Measurements from ENCODE around the gene CCDC30. TPM values are rescaled to one million over a fixed set of nuclear protein-coding genes. Genes with fewer than 3 reads are reported as not detected.
"Not testable (repeated sequence)": the region's sequence is repeated elsewhere in the genome, so short reads cannot be mapped to it uniquely, and the experiment has no call there.

CCDC30 gene
- total RNA-seq, 1 experiment from 2014 or later = 1.3 TPM

DNA sequence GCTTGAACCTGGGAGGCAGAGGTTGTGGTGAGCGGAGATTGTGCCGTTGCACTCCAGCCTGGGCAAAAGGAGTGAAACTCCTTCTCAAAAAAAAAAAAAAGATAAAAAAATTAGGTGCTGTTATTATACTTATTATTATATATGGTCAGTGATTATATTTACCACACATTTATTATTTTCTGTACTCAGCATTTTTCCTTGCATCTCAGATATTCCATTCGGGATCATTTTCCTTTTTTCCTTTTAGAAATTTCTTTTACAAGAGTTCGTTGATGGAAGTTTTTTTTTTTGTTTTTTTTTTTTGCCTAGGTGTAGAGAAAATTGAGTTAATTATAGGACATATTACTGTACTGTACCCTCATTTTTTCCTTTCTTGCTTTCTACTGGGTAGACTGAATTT is 13.5 kb downstream of the CCDC30 start:
- no peak for ATAC-seq

DNA sequence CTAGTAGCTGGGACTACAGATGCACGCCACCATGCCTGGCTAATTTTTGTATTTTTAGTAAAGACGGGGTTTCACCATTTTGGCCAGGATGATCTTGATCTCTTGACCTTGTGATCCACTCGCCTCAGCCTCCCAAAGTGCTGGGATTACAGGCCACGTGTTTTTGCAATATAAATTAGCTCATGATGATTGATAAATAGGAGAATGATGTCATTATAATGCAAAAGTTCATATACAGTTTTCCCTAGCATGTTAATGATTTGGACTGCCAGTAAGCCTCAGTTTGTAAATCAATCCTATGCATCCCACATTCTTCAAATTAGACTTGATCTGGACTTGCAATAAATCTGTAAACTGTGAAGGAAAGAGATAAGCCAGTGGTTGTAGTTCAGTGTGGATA is 14.3 kb downstream of the CCDC30 start:
- POLR2A ChIA-PET; DNase-seq (ENCODE audit: low read depth, low spot score); BruUV-seq (replicated peaks); in situ Hi-C loops (cut with HindIII; ENCODE audit: low pct_unique_long_range_greater_than_20kb, low sequenced_read_pairs); ATAC-seq; CTCF ChIA-PET; H3K4me3 ChIP-seq (ENCODE audit: low read depth in 2 of 2, low read length in 2 of 2); H3K4me1 ChIP-seq (ENCODE audit: control insufficient read depth, insufficient read depth, low read length); H3K36me3 ChIP-seq (ENCODE audit: control insufficient read depth, insufficient read depth, low read length); H3K27me3 ChIP-seq (ENCODE audit: control insufficient read depth, insufficient read depth, low read length); H3K27ac ChIP-seq (ENCODE audit: low read length); H3K9me3 ChIP-seq (ENCODE audit: control insufficient read depth, insufficient read depth, low read depth, low read length); intact Hi-C loops (cut with micrococcal nuclease; ENCODE audit: unreplicated experiment): not testable (repeated sequence)

More for the DNA sequence above, 13.5 kb downstream of the CCDC30 start:
- ChIA-PET POLR2A (interaction anchor here (0.6 kb wide), 1 partner anchor 513 kb away, joined by 3 read pairs; no protein-coding TSS in a partner anchor), CTCF (interaction anchor here (0.6 kb wide), 1 partner anchor 65 kb away, joined by 3 read pairs; no protein-coding TSS in a partner anchor)
- in situ Hi-C loops (cut with HindIII; ENCODE audit: low pct_unique_long_range_greater_than_20kb, low sequenced_read_pairs) = no loop called here
- no peak for DNase-seq (ENCODE audit: low read depth, low spot score)
- no peaks in the 10 kb centered on the region for H3K36me3 ChIP-seq (ENCODE audit: control insufficient read depth, insufficient read depth, low read length)
- no peaks in the 10 kb centered on the region for H3K4me1 ChIP-seq (ENCODE audit: control insufficient read depth, insufficient read depth, low read length)
- H3K4me3 ChIP-seq (ENCODE audit: low read depth in 2 of 2, low read length in 2 of 2) = no peak overlapping the region
- intact Hi-C loops (cut with micrococcal nuclease; ENCODE audit: unreplicated experiment) = no loop called here
- TF ChIP-seq SIN3A (IDR thresholded peaks at IDR 0.05; ENCODE audit: borderline replicate concordance, insufficient read depth, low read depth, low read length) (no peak), TCF7L2 (IDR thresholded peaks at IDR 0.05; ENCODE audit: low read depth, low read length) (no peak), POLR2AphosphoS5 (IDR thresholded peaks at IDR 0.05; ENCODE audit: low read depth, low read length) (no peak)
- TF ChIP-seq, protein P1, sequence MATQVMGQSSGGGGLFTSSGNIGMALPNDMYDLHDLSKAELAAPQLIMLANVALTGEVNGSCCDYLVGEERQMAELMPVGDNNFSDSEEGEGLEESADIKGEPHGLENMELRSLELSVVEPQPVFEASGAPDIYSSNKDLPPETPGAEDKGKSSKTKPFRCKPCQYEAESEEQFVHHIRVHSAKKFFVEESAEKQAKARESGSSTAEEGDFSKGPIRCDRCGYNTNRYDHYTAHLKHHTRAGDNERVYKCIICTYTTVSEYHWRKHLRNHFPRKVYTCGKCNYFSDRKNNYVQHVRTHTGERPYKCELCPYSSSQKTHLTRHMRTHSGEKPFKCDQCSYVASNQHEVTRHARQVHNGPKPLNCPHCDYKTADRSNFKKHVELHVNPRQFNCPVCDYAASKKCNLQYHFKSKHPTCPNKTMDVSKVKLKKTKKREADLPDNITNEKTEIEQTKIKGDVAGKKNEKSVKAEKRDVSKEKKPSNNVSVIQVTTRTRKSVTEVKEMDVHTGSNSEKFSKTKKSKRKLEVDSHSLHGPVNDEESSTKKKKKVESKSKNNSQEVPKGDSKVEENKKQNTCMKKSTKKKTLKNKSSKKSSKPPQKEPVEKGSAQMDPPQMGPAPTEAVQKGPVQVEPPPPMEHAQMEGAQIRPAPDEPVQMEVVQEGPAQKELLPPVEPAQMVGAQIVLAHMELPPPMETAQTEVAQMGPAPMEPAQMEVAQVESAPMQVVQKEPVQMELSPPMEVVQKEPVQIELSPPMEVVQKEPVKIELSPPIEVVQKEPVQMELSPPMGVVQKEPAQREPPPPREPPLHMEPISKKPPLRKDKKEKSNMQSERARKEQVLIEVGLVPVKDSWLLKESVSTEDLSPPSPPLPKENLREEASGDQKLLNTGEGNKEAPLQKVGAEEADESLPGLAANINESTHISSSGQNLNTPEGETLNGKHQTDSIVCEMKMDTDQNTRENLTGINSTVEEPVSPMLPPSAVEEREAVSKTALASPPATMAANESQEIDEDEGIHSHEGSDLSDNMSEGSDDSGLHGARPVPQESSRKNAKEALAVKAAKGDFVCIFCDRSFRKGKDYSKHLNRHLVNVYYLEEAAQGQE (IDR thresholded peaks at IDR 0.05; ENCODE audit: insufficient read depth in 1 of 2, low read depth in 2 of 2, low read length in 1 of 2) = no peak
- TF ChIP-seq, protein P2, sequence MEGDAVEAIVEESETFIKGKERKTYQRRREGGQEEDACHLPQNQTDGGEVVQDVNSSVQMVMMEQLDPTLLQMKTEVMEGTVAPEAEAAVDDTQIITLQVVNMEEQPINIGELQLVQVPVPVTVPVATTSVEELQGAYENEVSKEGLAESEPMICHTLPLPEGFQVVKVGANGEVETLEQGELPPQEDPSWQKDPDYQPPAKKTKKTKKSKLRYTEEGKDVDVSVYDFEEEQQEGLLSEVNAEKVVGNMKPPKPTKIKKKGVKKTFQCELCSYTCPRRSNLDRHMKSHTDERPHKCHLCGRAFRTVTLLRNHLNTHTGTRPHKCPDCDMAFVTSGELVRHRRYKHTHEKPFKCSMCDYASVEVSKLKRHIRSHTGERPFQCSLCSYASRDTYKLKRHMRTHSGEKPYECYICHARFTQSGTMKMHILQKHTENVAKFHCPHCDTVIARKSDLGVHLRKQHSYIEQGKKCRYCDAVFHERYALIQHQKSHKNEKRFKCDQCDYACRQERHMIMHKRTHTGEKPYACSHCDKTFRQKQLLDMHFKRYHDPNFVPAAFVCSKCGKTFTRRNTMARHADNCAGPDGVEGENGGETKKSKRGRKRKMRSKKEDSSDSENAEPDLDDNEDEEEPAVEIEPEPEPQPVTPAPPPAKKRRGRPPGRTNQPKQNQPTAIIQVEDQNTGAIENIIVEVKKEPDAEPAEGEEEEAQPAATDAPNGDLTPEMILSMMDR (IDR thresholded peaks at IDR 0.05) = no peak
- BruUV-seq (replicated peaks) = no TSS peak
- no peaks in the 10 kb centered on the region; the same call in 1 of the 2 replicates for H3K27me3 ChIP-seq (ENCODE audit: control insufficient read depth, insufficient read depth, low read length)
- H3K27ac ChIP-seq (ENCODE audit: low read length) = no peak overlapping the region
- no peaks in the 10 kb centered on the region for H3K9me3 ChIP-seq (ENCODE audit: control insufficient read depth, insufficient read depth, low read depth, low read length)

DNA sequence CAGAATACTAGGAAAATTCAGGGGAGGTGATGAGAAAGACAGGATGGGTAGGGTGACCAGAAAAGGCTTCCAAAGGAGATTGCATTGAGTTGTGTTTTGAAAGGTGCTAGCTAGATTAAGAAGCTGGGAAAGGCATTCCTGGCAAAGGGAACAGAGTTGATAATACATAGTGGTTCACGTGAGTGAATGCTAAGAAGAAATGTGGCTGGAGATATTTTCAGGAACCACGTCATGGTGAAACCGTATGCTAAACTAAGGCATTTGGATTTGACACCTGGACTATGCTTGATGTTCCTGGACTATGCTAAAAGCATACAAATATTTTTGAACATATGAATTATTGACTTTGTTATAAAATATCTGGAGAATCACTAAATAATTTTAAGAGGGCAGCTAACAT is 14.7 kb downstream of the CCDC30 start:
- no peak overlapping the region for H3K27ac ChIP-seq (ENCODE audit: low read length)
- H3K36me3 ChIP-seq (ENCODE audit: control insufficient read depth, insufficient read depth, low read length) = no peaks in the 10 kb centered on the region
- no peak for DNase-seq (ENCODE audit: low read depth, low spot score)
- no peaks in the 10 kb centered on the region for H3K9me3 ChIP-seq (ENCODE audit: control insufficient read depth, insufficient read depth, low read depth, low read length)
- no peaks in the 10 kb centered on the region for H3K4me1 ChIP-seq (ENCODE audit: control insufficient read depth, insufficient read depth, low read length)
- intact Hi-C loops (cut with micrococcal nuclease; ENCODE audit: unreplicated experiment) (no loop called here), in situ Hi-C loops (cut with HindIII; ENCODE audit: low pct_unique_long_range_greater_than_20kb, low sequenced_read_pairs) (no loop called here)
- no peaks in the 10 kb centered on the region; the same call in 1 of the 2 replicates for H3K27me3 ChIP-seq (ENCODE audit: control insufficient read depth, insufficient read depth, low read length)
- no peak overlapping the region for H3K4me3 ChIP-seq (ENCODE audit: low read depth in 2 of 2, low read length in 2 of 2)
- ChIA-PET CTCF (no interaction called here), POLR2A (no interaction called here)
- TF ChIP-seq, protein P1 (IDR thresholded peaks at IDR 0.05; ENCODE audit: insufficient read depth in 1 of 2, low read depth in 2 of 2, low read length in 1 of 2) = no peak
- TF ChIP-seq SIN3A (IDR thresholded peaks at IDR 0.05; ENCODE audit: borderline replicate concordance, insufficient read depth, low read depth, low read length) (no peak), POLR2AphosphoS5 (IDR thresholded peaks at IDR 0.05; ENCODE audit: low read depth, low read length) (no peak), TCF7L2 (IDR thresholded peaks at IDR 0.05; ENCODE audit: low read depth, low read length) (no peak)
- TF ChIP-seq, protein P2 (IDR thresholded peaks at IDR 0.05) = no peak
- no TSS peak for BruUV-seq (replicated peaks)
- no peak for ATAC-seq

Measured in Panc1 (cell line).